Measurements from ENCODE around the gene FSTL4. TPM values are rescaled to one million over a fixed set of nuclear protein-coding genes. Genes with fewer than 3 reads are reported as not detected.

FSTL4 gene
- polyA plus RNA-seq, 1 of the 3 experiments (the other 2 are of a cell fraction): not detected

- ChIA-PET POLR2A (no interaction called here), CTCF (interaction anchor here (0.7 to 1.9 kb wide), 4 partner anchors 10 to 170 kb away, joined by 3 to 10 read pairs (median 4); no protein-coding TSS in a partner anchor)
- TF ChIP-seq, protein P1, sequence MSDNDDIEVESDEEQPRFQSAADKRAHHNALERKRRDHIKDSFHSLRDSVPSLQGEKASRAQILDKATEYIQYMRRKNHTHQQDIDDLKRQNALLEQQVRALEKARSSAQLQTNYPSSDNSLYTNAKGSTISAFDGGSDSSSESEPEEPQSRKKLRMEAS (IDR thresholded peaks at IDR 0.05; ENCODE audit: low read depth): no peak
- TF ChIP-seq TCF12 (IDR thresholded peaks at IDR 0.05) (no peak), RXRA (IDR thresholded peaks at IDR 0.05; ENCODE audit: borderline replicate concordance, low read depth) (no peak), JUND (IDR thresholded peaks at IDR 0.05) (no peak), EZH2phosphoT487 (IDR thresholded peaks at IDR 0.05; ENCODE audit: borderline replicate concordance, low read depth) (no peak)
- TF ChIP-seq, protein P2, sequence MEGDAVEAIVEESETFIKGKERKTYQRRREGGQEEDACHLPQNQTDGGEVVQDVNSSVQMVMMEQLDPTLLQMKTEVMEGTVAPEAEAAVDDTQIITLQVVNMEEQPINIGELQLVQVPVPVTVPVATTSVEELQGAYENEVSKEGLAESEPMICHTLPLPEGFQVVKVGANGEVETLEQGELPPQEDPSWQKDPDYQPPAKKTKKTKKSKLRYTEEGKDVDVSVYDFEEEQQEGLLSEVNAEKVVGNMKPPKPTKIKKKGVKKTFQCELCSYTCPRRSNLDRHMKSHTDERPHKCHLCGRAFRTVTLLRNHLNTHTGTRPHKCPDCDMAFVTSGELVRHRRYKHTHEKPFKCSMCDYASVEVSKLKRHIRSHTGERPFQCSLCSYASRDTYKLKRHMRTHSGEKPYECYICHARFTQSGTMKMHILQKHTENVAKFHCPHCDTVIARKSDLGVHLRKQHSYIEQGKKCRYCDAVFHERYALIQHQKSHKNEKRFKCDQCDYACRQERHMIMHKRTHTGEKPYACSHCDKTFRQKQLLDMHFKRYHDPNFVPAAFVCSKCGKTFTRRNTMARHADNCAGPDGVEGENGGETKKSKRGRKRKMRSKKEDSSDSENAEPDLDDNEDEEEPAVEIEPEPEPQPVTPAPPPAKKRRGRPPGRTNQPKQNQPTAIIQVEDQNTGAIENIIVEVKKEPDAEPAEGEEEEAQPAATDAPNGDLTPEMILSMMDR (IDR thresholded peaks at IDR 0.05): no peak
- Histone ChIP-seq H2AFZ (ENCODE audit: low read depth) (no peak overlapping the region), H3K27ac (ENCODE audit: low read depth in 2 of 2, low read length in 1 of 2) (no peak overlapping the region), H3K9me3 (no peaks in the 10 kb centered on the region), H3K9ac (no peak overlapping the region), H3K4me1 (ENCODE audit: control insufficient read depth in 1 of 2, insufficient read depth in 2 of 2, low read depth in 1 of 2, low read length in 1 of 2) (peaks cover 0 to 5% of the 10 kb centered on the region in 2 experiments; a peak in 1 of 4 replicates), H3K9me2 (no peaks in the 10 kb centered on the region), H4K20me1 (ENCODE audit: insufficient read depth) (no peaks in the 10 kb centered on the region), H3K4me2 (no peak overlapping the region), H3K36me3 (replicated peaks in 1 of 2; ENCODE audit: control insufficient read depth in 1 of 2, insufficient read depth in 2 of 2, low read length in 1 of 2) (no peaks in the 10 kb centered on the region), H3K79me2 (ENCODE audit: insufficient read depth) (no peaks in the 10 kb centered on the region), H3F3A (replicated peaks; ENCODE audit: insufficient read depth) (no peaks in the 10 kb centered on the region), H3K4me3 (ENCODE audit: low read depth in 2 of 2, low read length in 1 of 2) (no peak overlapping the region), H3K27me3 (ENCODE audit: insufficient read depth) (peaks cover 6% of the 10 kb centered on the region; the same call in 1 of the 2 replicates)
- no peak for DNase-seq
- 48% methylated on average over 5 of the region's 5 CpGs for WGBS (ENCODE audit: low lambda C conversion rate)
These were observed 167.6 kb downstream of the FSTL4 start for GRCh38 chr5:133444711-133445110.

GRCh38 chr5:133441166-133441815 is 171.1 kb downstream of the FSTL4 start:
- TF ChIP-seq GATA2 (CRISPR knock-in tag; IDR thresholded peaks at IDR 0.05) (no peak), RCOR1 (IDR thresholded peaks at IDR 0.05; ENCODE audit: low read length) (no peak), REST (IDR thresholded peaks at IDR 0.05; ENCODE audit: low read depth, low read length) (no peak), NRF1 (IDR thresholded peaks at IDR 0.05; ENCODE audit: low read depth, low read length) (no peak), SIN3A (IDR thresholded peaks at IDR 0.05; ENCODE audit: borderline replicate concordance, low read depth, low read length) (no peak), MEF2A (IDR thresholded peaks at IDR 0.05; ENCODE audit: borderline replicate concordance, low read depth) (no peak), YY1 (IDR thresholded peaks at IDR 0.05; ENCODE audit: low read depth) (no peak), NFIC (IDR thresholded peaks at IDR 0.05; ENCODE audit: borderline replicate concordance) (no peak), TEAD4 (IDR thresholded peaks at IDR 0.05; ENCODE audit: borderline replicate concordance, insufficient read depth) (no peak), CHD2 (IDR thresholded peaks at IDR 0.05; ENCODE audit: low read length, partially characterized antibody) (no peak), TAF1 (IDR thresholded peaks at IDR 0.05; ENCODE audit: borderline replicate concordance, low read depth, low read length) (no peak), TCF12 (IDR thresholded peaks at IDR 0.05) (no peak), RFX5 (IDR thresholded peaks at IDR 0.05; ENCODE audit: low read length) (no peak), FOXM1 (IDR thresholded peaks at IDR 0.05; ENCODE audit: low read depth) (no peak), EZH2phosphoT487 (IDR thresholded peaks at IDR 0.05; ENCODE audit: borderline replicate concordance, low read depth) (no peak)
- TF ChIP-seq, protein P1 (IDR thresholded peaks at IDR 0.05; ENCODE audit: low read depth): no peak
- TF ChIP-seq, protein P3, sequence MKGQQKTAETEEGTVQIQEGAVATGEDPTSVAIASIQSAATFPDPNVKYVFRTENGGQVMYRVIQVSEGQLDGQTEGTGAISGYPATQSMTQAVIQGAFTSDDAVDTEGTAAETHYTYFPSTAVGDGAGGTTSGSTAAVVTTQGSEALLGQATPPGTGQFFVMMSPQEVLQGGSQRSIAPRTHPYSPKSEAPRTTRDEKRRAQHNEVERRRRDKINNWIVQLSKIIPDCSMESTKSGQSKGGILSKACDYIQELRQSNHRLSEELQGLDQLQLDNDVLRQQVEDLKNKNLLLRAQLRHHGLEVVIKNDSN (IDR thresholded peaks at IDR 0.05; ENCODE audit: borderline replicate concordance, low read depth): no peak
- no peaks in the 10 kb centered on the region for H3K79me2 ChIP-seq (ENCODE audit: insufficient read depth)
- CTCF ChIA-PET: interaction anchor here (0.8 to 2.1 kb wide), 4 partner anchors 11 to 555 kb away, joined by 3 to 6 read pairs (median 4); no protein-coding TSS in a partner anchor
- no peaks in the 10 kb centered on the region for H3K36me3 ChIP-seq (replicated peaks in 1 of 2; ENCODE audit: control insufficient read depth in 1 of 2, insufficient read depth in 2 of 2, low read length in 1 of 2)
- WGBS (ENCODE audit: low lambda C conversion rate): 58% methylated on average over 6 of the region's 7 CpGs
- H2AFZ ChIP-seq (ENCODE audit: low read depth): no peak overlapping the region
- H3K9me3 ChIP-seq: no peaks in the 10 kb centered on the region
- H3K4me1 ChIP-seq (ENCODE audit: control insufficient read depth in 1 of 2, insufficient read depth in 2 of 2, low read depth in 1 of 2, low read length in 1 of 2): no peaks in the 10 kb centered on the region
- no peak overlapping the region for H3K4me2 ChIP-seq
- no peak overlapping the region for H3K27ac ChIP-seq (ENCODE audit: low read depth in 2 of 2, low read length in 1 of 2)
- H3K9me2 ChIP-seq: no peaks in the 10 kb centered on the region
- no peak for DNase-seq
- H3K4me3 ChIP-seq (ENCODE audit: low read depth in 2 of 2, low read length in 1 of 2): no peak overlapping the region
- H3K27me3 ChIP-seq (ENCODE audit: insufficient read depth): peaks cover 6% of the 10 kb centered on the region; the same call in 1 of the 2 replicates
- no peaks in the 10 kb centered on the region for H3F3A ChIP-seq (replicated peaks; ENCODE audit: insufficient read depth)
- POLR2A ChIA-PET: no interaction called here
- H3K9ac ChIP-seq: no peak overlapping the region
- no peaks in the 10 kb centered on the region for H4K20me1 ChIP-seq (ENCODE audit: insufficient read depth)

Data from SK-N-SH (cell line).